DMS 273 (cell line): ENCODE data around the gene FAM72A.
"Not testable (repeated sequence)": the region's sequence is repeated elsewhere in the genome, so short reads cannot be mapped to it uniquely, and the experiment has no call there.

ENCODE experiments used
- DNase-seq: peaks from one replicate; lab custom pipeline; 2025; ENCODE audit not compliant: unreplicated experiment; lab: John Stamatoyannopoulos, UW

FAM72A gene

GRCh38 chr1:206169794-206170193, 32.8 kb downstream of the FAM72A start:
- not testable (repeated sequence) for DNase-seq

- DNase-seq, result not testable (repeated sequence)
Observed at GRCh38 chr1:206167350-206168029, 35.1 kb downstream of the FAM72A start.

- no peak for DNase-seq
Observed at GRCh38 chr1:206145771-206146290, 56.8 kb downstream of the FAM72A start.

GRCh38 chr1:206144605-206145004, 58.0 kb downstream of the FAM72A start:
- DNase-seq, result peak; percentile 51

- peak; percentile 84 for DNase-seq
Observed at GRCh38 chr1:206143537-206144172, 59.0 kb downstream of the FAM72A start.

- no peak for DNase-seq
Observed at GRCh38 chr1:206142770-206143169, 59.9 kb downstream of the FAM72A start.

GRCh38 chr1:206142011-206142410, 60.6 kb downstream of the FAM72A start:
- DNase-seq, result no peak

- peak; percentile 14 for DNase-seq
Observed at GRCh38 chr1:206136241-206136640, 66.4 kb downstream of the FAM72A start.
